Measurements from ENCODE around the gene GNAZ.

Gene GNAZ

GRCh38 chr22:23107487-23108248 is 37.3 kb downstream of the GNAZ start:
- DNase-seq (ENCODE audit: low read depth): no peak

GRCh38 chr22:23108249-23109078 is 38.1 kb downstream of the GNAZ start:
- DNase-seq (ENCODE audit: low read depth): no peak

- DNase-seq (ENCODE audit: low read depth): no peak
Observed at GRCh38 chr22:23109079-23109347, 38.7 kb downstream of the GNAZ start.

GRCh38 chr22:23109441-23109978 is 39.2 kb downstream of the GNAZ start:
- DNase-seq (ENCODE audit: low read depth): no peak

GRCh38 chr22:23110190-23110921 is 40.0 kb downstream of the GNAZ start:
- DNase-seq (ENCODE audit: low read depth): no peak

GRCh38 chr22:23110922-23111527 is 40.7 kb downstream of the GNAZ start:
- no peak for DNase-seq (ENCODE audit: low read depth)

GRCh38 chr22:23112472-23113012 is 42.2 kb downstream of the GNAZ start:
- DNase-seq (ENCODE audit: low read depth): no peak

GRCh38 chr22:23113067-23113846 is 42.9 kb downstream of the GNAZ start:
- no peak for DNase-seq (ENCODE audit: low read depth)

GRCh38 chr22:23113847-23114720 is 43.8 kb downstream of the GNAZ start:
- DNase-seq (ENCODE audit: low read depth): no peak

- no peak for DNase-seq (ENCODE audit: low read depth)
Observed at GRCh38 chr22:23114721-23115020, 44.4 kb downstream of the GNAZ start.

GRCh38 chr22:23115369-23115768 is 45.0 kb downstream of the GNAZ start:
- DNase-seq (ENCODE audit: low read depth): no peak

- no peak for DNase-seq (ENCODE audit: low read depth)
Observed at GRCh38 chr22:23115825-23116494, 45.6 kb downstream of the GNAZ start.

GRCh38 chr22:23116506-23117263 is 46.4 kb downstream of the GNAZ start:
- no peak for DNase-seq (ENCODE audit: low read depth)

GRCh38 chr22:23117275-23117674 is 47.0 kb downstream of the GNAZ start:
- DNase-seq (ENCODE audit: low read depth): no peak

GRCh38 chr22:23117891-23118646 is 47.8 kb downstream of the GNAZ start:
- no peak for DNase-seq (ENCODE audit: low read depth)

- no peak for DNase-seq (ENCODE audit: low read depth)
Observed at GRCh38 chr22:23118647-23119493, 48.6 kb downstream of the GNAZ start.

Measured in GM04503 (cell line).